ENCODE measurements around the gene SEMA3F. TPM values are rescaled to one million over a fixed set of nuclear protein-coding genes. Genes with fewer than 3 reads are reported as not detected.

Gene SEMA3F
- polyA plus RNA-seq, 1 experiment = 11.4 TPM

- DNase-seq (ENCODE audit: low read depth) = no peak
- Histone ChIP-seq H3K36me3 (ENCODE audit: control insufficient read depth, insufficient read depth, low read length) (peaks cover 38% of the 10 kb centered on the region), H3K27me3 (ENCODE audit: control insufficient read depth, insufficient read depth, low read length) (no peaks in the 10 kb centered on the region), H3K4me3 (ENCODE audit: low read depth, low read length) (no peak overlapping the region)
- ChIA-PET CTCF (interaction anchor here (1.1 to 8.6 kb wide), 13 partner anchors 8 to 110 kb away, joined by 3 to 313 read pairs (median 8); partner anchors contain the start of gene GNAT1), POLR2A (no interaction called here)
- TF ChIP-seq CTCF (IDR thresholded peaks at IDR 0.05; ENCODE audit: insufficient read depth, low read depth, low read length) = no peak
These were observed 35.3 kb upstream of the SEMA3F start for GRCh38 chr3:50119786-50120185.

GRCh38 chr3:50120364-50121071, 34.6 kb upstream of the SEMA3F start:
- POLR2A ChIA-PET = interaction anchor here (0.5 kb wide), 1 partner anchor 106 kb away, joined by 5 read pairs; no protein-coding TSS in a partner anchor
- no peak for DNase-seq (ENCODE audit: low read depth)
- no peaks in the 10 kb centered on the region for H3K27me3 ChIP-seq (ENCODE audit: control insufficient read depth, insufficient read depth, low read length)
- H3K4me3 ChIP-seq (ENCODE audit: low read depth, low read length) = no peak overlapping the region
- no peak for TF ChIP-seq CTCF (IDR thresholded peaks at IDR 0.05; ENCODE audit: insufficient read depth, low read depth, low read length)
- H3K36me3 ChIP-seq (ENCODE audit: control insufficient read depth, insufficient read depth, low read length) = peaks cover 31% of the 10 kb centered on the region
- CTCF ChIA-PET = interaction anchor here (0.5 to 8.6 kb wide), 31 partner anchors 9 to 581 kb away, joined by 3 to 313 read pairs (median 4); partner anchors contain the start of gene GNAT1

GRCh38 chr3:50121072-50122032, 33.8 kb upstream of the SEMA3F start:
- Histone ChIP-seq H3K27me3 (ENCODE audit: control insufficient read depth, insufficient read depth, low read length) (no peaks in the 10 kb centered on the region), H3K36me3 (ENCODE audit: control insufficient read depth, insufficient read depth, low read length) (peaks cover 22% of the 10 kb centered on the region), H3K4me3 (ENCODE audit: low read depth, low read length) (no peak overlapping the region)
- ChIA-PET POLR2A (interaction anchor here (0.5 kb wide), 1 partner anchor 105 kb away, joined by 5 read pairs; no protein-coding TSS in a partner anchor), CTCF (interaction anchor here (0.7 to 8.6 kb wide), 34 partner anchors 8 to 582 kb away, joined by 3 to 313 read pairs (median 4); partner anchors contain the start of gene GNAT1)
- peak; percentile 78 for TF ChIP-seq CTCF (IDR thresholded peaks at IDR 0.05; ENCODE audit: insufficient read depth, low read depth, low read length)
- DNase-seq (ENCODE audit: low read depth) = peak; percentile 20

- ChIA-PET POLR2A (no interaction called here), CTCF (interaction anchor here (0.7 to 8.6 kb wide), 19 partner anchors 8 to 203 kb away, joined by 3 to 313 read pairs (median 4); partner anchors contain the start of gene GNAT1)
- no peak for DNase-seq (ENCODE audit: low read depth)
These were observed 33.1 kb upstream of the SEMA3F start for GRCh38 chr3:50122071-50122470.

More at GRCh38 chr3:50122071-50122470, 33.1 kb upstream of the SEMA3F start:
- peaks cover 18% of the 10 kb centered on the region for H3K36me3 ChIP-seq (ENCODE audit: control insufficient read depth, insufficient read depth, low read length)
- H3K27me3 ChIP-seq (ENCODE audit: control insufficient read depth, insufficient read depth, low read length) = no peaks in the 10 kb centered on the region
- peak; percentile 22; the same call in 1 of the 2 replicates for TF ChIP-seq CTCF (IDR thresholded peaks at IDR 0.05; ENCODE audit: insufficient read depth, low read depth, low read length)
- H3K4me3 ChIP-seq (ENCODE audit: low read depth, low read length) = no peak overlapping the region

Measured in BJ (cell line).